Kidney capillary endothelial cell (primary cell): ENCODE results near the gene ENKD1.

Experiments used
- DNase-seq: peaks from one replicate; pipeline ENCODE4 v3.0.0-alpha.2; 2018; ENCODE audit warnings: low spot score

ENKD1 gene

GRCh38 chr16:67650023-67650422, 16.5 kb downstream of the ENKD1 start:
- no peak for DNase-seq

- DNase-seq, result no peak
Measured at GRCh38 chr16:67649494-67649931, 17.0 kb downstream of the ENKD1 start.

GRCh38 chr16:67648764-67649407, 17.7 kb downstream of the ENKD1 start:
- DNase-seq, result no peak

GRCh38 chr16:67648088-67648763, 18.3 kb downstream of the ENKD1 start:
- no peak for DNase-seq

GRCh38 chr16:67647681-67648080, 18.9 kb downstream of the ENKD1 start:
- no peak for DNase-seq

- no peak for DNase-seq
Measured at GRCh38 chr16:67647111-67647651, 19.4 kb downstream of the ENKD1 start.

- DNase-seq, result no peak
Measured at GRCh38 chr16:67645397-67646121, 21.0 kb downstream of the ENKD1 start.

- no peak for DNase-seq
Measured at GRCh38 chr16:67644038-67644437, 22.5 kb downstream of the ENKD1 start.

- DNase-seq, result no peak
Measured at GRCh38 chr16:67641779-67642708, 24.5 kb downstream of the ENKD1 start.

GRCh38 chr16:67637625-67638024, 28.9 kb downstream of the ENKD1 start:
- DNase-seq, result no peak

GRCh38 chr16:67636713-67637112, 29.8 kb downstream of the ENKD1 start:
- no peak for DNase-seq

- no peak for DNase-seq
Measured at GRCh38 chr16:67632415-67633172, 34.0 kb downstream of the ENKD1 start.

GRCh38 chr16:67628216-67628615, 38.3 kb downstream of the ENKD1 start:
- DNase-seq, result no peak

- no peak for DNase-seq
Measured at GRCh38 chr16:67613808-67614207, 52.7 kb downstream of the ENKD1 start.
